CD4-positive, CD25-positive, alpha-beta regulatory T cell (primary cell): Measurements from ENCODE around the gene TBCEL. TPM values are rescaled to one million over a fixed set of nuclear protein-coding genes. Genes with fewer than 3 reads are reported as not detected.
A peak's percentile ranks its signal among the peaks of the same experiment; 100 is the strongest.
"Not testable (repeated sequence)": the region's sequence is repeated elsewhere in the genome, so short reads cannot be mapped to it uniquely, and the experiment has no call there.

Experiments used
- ATAC-seq, 2 donors: fragments of 150-1000 bp; cut with Tn5 transposase; one replicate each; pipeline ENCODE4 v1.10.0; 2021; ENCODE audit warnings: low read depth in 2 of 2, moderate number of reproducible peaks in 2 of 2, moderate library complexity in 1 of 2
- DNase-seq, 3 donors: peaks; one replicate each; pipeline versions ENCODE4 v3.0.0 to v3.0.0-alpha.2; 2012 to 2022; ENCODE audit warnings: mixed read lengths in 1 of 3
- H3K27ac ChIP-seq: one replicate; pipeline ENCODE4 v1.7.0; 2013; ENCODE audit warnings: mild to moderate bottlenecking, low read length; ENCODE audit not compliant: insufficient read depth, poor library complexity, severe bottlenecking
- H3K27me3 ChIP-seq: one replicate; pipeline ENCODE4 v1.7.0; 2013; ENCODE audit warnings: low read length; ENCODE audit not compliant: control insufficient read depth, insufficient read depth
- H3K36me3 ChIP-seq: one replicate; pipeline ENCODE4 v1.7.0; 2013; ENCODE audit warnings: mild to moderate bottlenecking, low read length, moderate library complexity; ENCODE audit not compliant: control insufficient read depth, insufficient read depth
- H3K4me1 ChIP-seq: 2 replicates; pipeline ENCODE4 v1.7.0; 2013; ENCODE audit warnings: mild to moderate bottlenecking, low read length; ENCODE audit not compliant: insufficient read depth, control insufficient read depth, poor library complexity, severe bottlenecking
- H3K4me3 ChIP-seq: one replicate; pipeline ENCODE4 v1.7.0; 2013; ENCODE audit warnings: low read depth, mild to moderate bottlenecking, low read length, moderate library complexity
- H3K9me3 ChIP-seq, 2 experiments: 1 replicate in 1 of 2; 2 replicates in 1 of 2; pipeline ENCODE4 v1.7.0; 2013; ENCODE audit warnings: low read length in 2 of 2, mild to moderate bottlenecking in 1 of 2, moderate library complexity in 1 of 2; ENCODE audit not compliant: control insufficient read depth in 2 of 2
- H3K27ac Mint-ChIP-seq, 3 donors: one replicate each; pipeline ENCODE4 v1.8.0; 2020 to 2022; ENCODE audit warnings: mild to moderate bottlenecking in 3 of 3, mixed read lengths in 3 of 3, moderate library complexity in 2 of 3
- H3K27me3 Mint-ChIP-seq: one replicate; pipeline ENCODE4 v1.8.0; 2022; ENCODE audit warnings: mild to moderate bottlenecking, mixed read lengths
- H3K36me3 Mint-ChIP-seq: one replicate; pipeline ENCODE4 v1.8.0; 2020; ENCODE audit warnings: mixed read lengths
- H3K4me1 Mint-ChIP-seq, 4 donors: one replicate each; pipeline ENCODE4 v1.8.0; 2020 to 2022; ENCODE audit warnings: mixed read lengths in 4 of 4, mild to moderate bottlenecking in 1 of 4
- H3K4me3 Mint-ChIP-seq, 4 donors: one replicate each; pipeline ENCODE4 v1.8.0; 2020 to 2022; ENCODE audit warnings: mild to moderate bottlenecking in 4 of 4, mixed read lengths in 4 of 4, moderate library complexity in 3 of 4
- H3K9me3 Mint-ChIP-seq, 7 donors: one replicate each; pipeline ENCODE4 v1.8.0; 2020 to 2022; ENCODE audit warnings: mixed read lengths in 7 of 7, mild to moderate bottlenecking in 3 of 7, moderate library complexity in 2 of 7
- polyA plus RNA-seq, 4 donors: library from polyadenylated mRNA; unstranded; fragments of 300-500 nt; fragmentation: Illumina TruSeq; gene quantifications; one replicate each; pipeline ENCODE4 v1.2.3, GENCODE V29; 2021
- total RNA-seq: library from RNA; stranded (reverse); gene quantifications from one replicate; pipeline ENCODE4 v1.2.3, GENCODE V29; 2022

TBCEL gene
- total and polyA plus RNA-seq, 5 donors from 2014 or later = 2.3 to 15.9 (median 4.7) TPM

- H3K36me3 ChIP-seq = no peaks in the 10 kb centered on the region
- DNase-seq (no peak), ATAC-seq (no peak)
- peaks cover 13% of the 10 kb centered on the region for H3K27me3 Mint-ChIP-seq
- H3K27ac ChIP-seq = no peak overlapping the region
- H3K27ac Mint-ChIP-seq = no peak overlapping the region
- no peak overlapping the region for H3K4me3 Mint-ChIP-seq
- H3K4me1 Mint-ChIP-seq = peaks cover 0 to 3% (median 0%) of the 10 kb centered on the region in 4 donors
- H3K9me3 Mint-ChIP-seq = peaks cover 0 to 1% (median 0%) of the 10 kb centered on the region in 7 donors
- no peaks in the 10 kb centered on the region for H3K9me3 ChIP-seq
- no peak overlapping the region for H3K4me3 ChIP-seq
- H3K4me1 ChIP-seq = no peaks in the 10 kb centered on the region
- peaks cover 3% of the 10 kb centered on the region for H3K36me3 Mint-ChIP-seq
- no peaks in the 10 kb centered on the region for H3K27me3 ChIP-seq
Measured at GRCh38 chr11:121110871-121111724, 87.2 kb downstream of the TBCEL start.

GRCh38 chr11:121112498-121113455 is 88.9 kb downstream of the TBCEL start:
- no peak overlapping the region for H3K27ac ChIP-seq
- Mint-ChIP-seq H3K27ac (no peak overlapping the region), H3K4me3 (no peak overlapping the region), H3K4me1 (peaks cover 0 to 3% (median 0%) of the 10 kb centered on the region in 4 donors), H3K9me3 (peaks cover 0 to 1% (median 0%) of the 10 kb centered on the region in 7 donors), H3K36me3 (peaks cover 3% of the 10 kb centered on the region), H3K27me3 (peaks cover 9% of the 10 kb centered on the region)
- H3K9me3 ChIP-seq = no peaks in the 10 kb centered on the region
- DNase-seq (peak in 2 of 3 donors; percentile 26 to 46), ATAC-seq (no peak)
- H3K27me3 ChIP-seq = no peaks in the 10 kb centered on the region
- H3K4me1 ChIP-seq = no peaks in the 10 kb centered on the region
- H3K36me3 ChIP-seq = no peaks in the 10 kb centered on the region
- H3K4me3 ChIP-seq = no peak overlapping the region

GRCh38 chr11:121113611-121114010 is 89.7 kb downstream of the TBCEL start:
- Histone ChIP-seq H3K27ac (no peak overlapping the region), H3K4me1 (no peaks in the 10 kb centered on the region), H3K36me3 (no peaks in the 10 kb centered on the region), H3K4me3 (no peak overlapping the region), H3K9me3 (no peaks in the 10 kb centered on the region), H3K27me3 (no peaks in the 10 kb centered on the region)
- peaks cover 0 to 3% (median 0%) of the 10 kb centered on the region in 4 donors for H3K4me1 Mint-ChIP-seq
- no peak for ATAC-seq
- DNase-seq = no peak
- H3K27me3 Mint-ChIP-seq = peaks cover 9% of the 10 kb centered on the region
- peaks cover 3% of the 10 kb centered on the region for H3K36me3 Mint-ChIP-seq
- no peaks in the 10 kb centered on the region for H3K9me3 Mint-ChIP-seq
- H3K4me3 Mint-ChIP-seq = no peak overlapping the region
- no peak overlapping the region for H3K27ac Mint-ChIP-seq

- H3K27ac Mint-ChIP-seq = not testable (repeated sequence)
Measured at GRCh38 chr11:121115024-121115423, 91.1 kb downstream of the TBCEL start.

GRCh38 chr11:121117788-121118187 is 93.9 kb downstream of the TBCEL start:
- H3K27ac Mint-ChIP-seq = no peak overlapping the region
- ATAC-seq = no peak

More at GRCh38 chr11:121115024-121115423, 91.1 kb downstream of the TBCEL start:
- ATAC-seq, H3K27ac ChIP-seq, H3K36me3 Mint-ChIP-seq, H3K4me3 ChIP-seq, H3K4me3 Mint-ChIP-seq, H3K4me1 Mint-ChIP-seq, H3K27me3 Mint-ChIP-seq, H3K9me3 Mint-ChIP-seq, DNase-seq, H3K9me3 ChIP-seq, H3K27me3 ChIP-seq, H3K36me3 ChIP-seq, H3K4me1 ChIP-seq: not testable (repeated sequence)

GRCh38 chr11:121119440-121119839 is 95.5 kb downstream of the TBCEL start:
- Mint-ChIP-seq H3K4me1 (no peaks in the 10 kb centered on the region), H3K27me3 (peaks cover 9% of the 10 kb centered on the region), H3K36me3 (peaks cover 3% of the 10 kb centered on the region), H3K4me3 (no peak overlapping the region), H3K27ac (no peak overlapping the region), H3K9me3 (peaks cover 2 to 15% (median 3%) of the 10 kb centered on the region in 7 donors)
- no peak overlapping the region for H3K4me3 ChIP-seq
- DNase-seq (no peak), ATAC-seq (no peak)
- H3K36me3 ChIP-seq = no peaks in the 10 kb centered on the region
- H3K27me3 ChIP-seq = peaks cover 2% of the 10 kb centered on the region
- H3K9me3 ChIP-seq = peaks cover 5 to 6% of the 10 kb centered on the region in 2 experiments
- no peaks in the 10 kb centered on the region for H3K4me1 ChIP-seq
- H3K27ac ChIP-seq = no peak overlapping the region

More at GRCh38 chr11:121117788-121118187, 93.9 kb downstream of the TBCEL start:
- H3K4me3 Mint-ChIP-seq = no peak overlapping the region
- Histone ChIP-seq H3K27ac (no peak overlapping the region), H3K9me3 (peaks cover 1 to 6% of the 10 kb centered on the region in 2 experiments), H3K27me3 (peaks cover 2% of the 10 kb centered on the region), H3K4me1 (no peaks in the 10 kb centered on the region), H3K4me3 (no peak overlapping the region), H3K36me3 (no peaks in the 10 kb centered on the region)
- no peak for DNase-seq
- H3K4me1 Mint-ChIP-seq = no peaks in the 10 kb centered on the region
- H3K36me3 Mint-ChIP-seq = peaks cover 3% of the 10 kb centered on the region
- H3K27me3 Mint-ChIP-seq = peaks cover 5% of the 10 kb centered on the region
- H3K9me3 Mint-ChIP-seq = peaks cover 0 to 6% (median 2%) of the 10 kb centered on the region in 7 donors

GRCh38 chr11:121122328-121122727 is 98.4 kb downstream of the TBCEL start:
- Histone ChIP-seq H3K4me3 (no peak overlapping the region), H3K27me3 (peaks cover 2% of the 10 kb centered on the region), H3K36me3 (no peaks in the 10 kb centered on the region), H3K9me3 (peaks cover 5 to 6% of the 10 kb centered on the region in 2 experiments), H3K27ac (no peak overlapping the region), H3K4me1 (no peaks in the 10 kb centered on the region)
- ATAC-seq (no peak), DNase-seq (no peak)
- Mint-ChIP-seq H3K9me3 (peaks cover 2 to 15% (median 3%) of the 10 kb centered on the region in 7 donors), H3K4me1 (no peaks in the 10 kb centered on the region), H3K36me3 (no peaks in the 10 kb centered on the region), H3K27ac (no peak overlapping the region), H3K4me3 (no peak overlapping the region), H3K27me3 (peaks cover 4% of the 10 kb centered on the region)
